HepG2 (cell line): ENCODE results near the gene MRPS18C. TPM values are rescaled to one million over a fixed set of nuclear protein-coding genes. Genes with fewer than 3 reads are reported as not detected.

Experiments used
- DR1 ChIP-seq: sonication (generic); formaldehyde crosslinking; IDR thresholded peaks from 2 replicates; pipeline ENCODE4 v1.8.0; 2021; ENCODE audit warnings: mild to moderate bottlenecking, missing genetic modification reagents, inconsistent platforms
- IKZF1 ChIP-seq: fragments of 450-650 bp; IDR thresholded peaks from 2 replicates; pipeline ENCODE4 v1.7.1; 2016
- KDM3A ChIP-seq: IDR thresholded peaks from 2 replicates; pipeline ENCODE4 v1.6.1; 2018; ENCODE audit warnings: low read depth, missing compliant biosample characterization
- MXI1 ChIP-seq: IDR thresholded peaks from 3 replicates; pipeline ENCODE4 v1.6.1; 2012; ENCODE audit warnings: low read depth, low read length, inconsistent platforms, borderline replicate concordance
- NAIF1 ChIP-seq: sonication (generic); formaldehyde crosslinking; IDR thresholded peaks from 2 replicates; pipeline ENCODE4 v1.5.0; 2020; ENCODE audit warnings: mild to moderate bottlenecking, missing genetic modification reagents, borderline replicate concordance
- NFATC3 ChIP-seq: sonication (generic); formaldehyde crosslinking; IDR thresholded peaks from 2 replicates; pipeline ENCODE4 v1.5.1; 2020; ENCODE audit warnings: mild to moderate bottlenecking, missing genetic modification reagents
- POLR2A ChIP-seq, 2 experiments: IDR thresholded peaks; 2 replicates each; pipeline ENCODE4 v1.6.1; 2011; ENCODE audit warnings: low read depth in 2 of 2, low read length in 2 of 2, mild to moderate bottlenecking in 1 of 2, moderate library complexity in 1 of 2; ENCODE audit not compliant: insufficient read depth in 1 of 2
- RARA ChIP-seq: IDR thresholded peaks from 2 replicates; pipeline ENCODE4 v1.6.1; 2016; ENCODE audit warnings: missing genetic modification reagents, missing compliant biosample characterization
- SAFB2 ChIP-seq: sonication (generic); formaldehyde crosslinking; IDR thresholded peaks from 2 replicates; pipeline ENCODE4 v1.5.1; 2020; ENCODE audit warnings: missing genetic modification reagents, low read depth, mild to moderate bottlenecking, borderline replicate concordance
- SMAD3 ChIP-seq: sonication (generic); formaldehyde crosslinking; IDR thresholded peaks from 2 replicates; pipeline ENCODE4 v1.4.0; 2020; ENCODE audit warnings: missing genetic modification reagents
- ZMYM2 ChIP-seq: sonication (generic); formaldehyde crosslinking; IDR thresholded peaks from 2 replicates; pipeline ENCODE4 v1.8.0; 2022; ENCODE audit warnings: mild to moderate bottlenecking, missing genetic modification reagents
- ZNF337 ChIP-seq: sonication (generic); formaldehyde crosslinking; IDR thresholded peaks from 2 replicates; pipeline ENCODE4 v1.5.1; 2020; ENCODE audit warnings: missing genetic modification reagents, low read depth, mild to moderate bottlenecking, borderline replicate concordance
- polyA plus RNA-seq, 8 experiments: library from polyadenylated mRNA; depleted of rRNA in 3 of 8; stranded (reverse) in 7 of 8; unstranded in 1 of 8; fragments of >200 nt; fragmentation: Illumina TruSeq in 4 of 8; extraction: Trizol in 4 of 8; gene quantifications; 2 replicates each; pipeline versions ENCODE4 v1.2.1 to v1.2.3, GENCODE V29; 2011 to 2016; ENCODE audit warnings: low read depth in 4 of 8, missing spikeins in 1 of 8, mixed read lengths in 1 of 8; ENCODE audit not compliant: insufficient read depth in 1 of 8
- total RNA-seq, 5 experiments: library from RNA; depleted of rRNA; stranded (reverse); fragments of >200 nt; fragmentation: Illumina TruSeq; extraction: Trizol; gene quantifications; 2 replicates each; pipeline ENCODE4 v1.2.3, GENCODE V29; 2016; ENCODE audit warnings: low read depth in 1 of 5
- TF ChIP-seq, protein P1 (sequence below), 2 experiments: sonication (generic) in 1 of 2; formaldehyde crosslinking in 1 of 2; IDR thresholded peaks; 2 replicates each; pipeline versions ENCODE4 v1.4.0 to v1.6.1; 2018 to 2020; ENCODE audit warnings: missing genetic modification reagents in 2 of 2, borderline replicate concordance in 1 of 2, low read depth in 1 of 2, mild to moderate bottlenecking in 1 of 2, missing biosample characterization in 1 of 2
- TF ChIP-seq, protein P2 (sequence below): sonication (generic); formaldehyde crosslinking; IDR thresholded peaks from 2 replicates; pipeline ENCODE4 v1.4.0; 2020; ENCODE audit warnings: low read depth, mild to moderate bottlenecking, missing genetic modification reagents
- TF ChIP-seq, protein P3 (sequence below), 2 experiments: fragments of 450-650 bp in 1 of 2; sonication (generic) in 1 of 2; formaldehyde crosslinking; IDR thresholded peaks; 2 replicates each; pipeline versions ENCODE4 v1.5.0 to v1.8.0; 2020 to 2022; ENCODE audit warnings: mild to moderate bottlenecking in 1 of 2, missing genetic modification reagents in 1 of 2

The MRPS18C gene
- total and polyA plus RNA-seq, 2 of the 13 experiments (the other 11 are each of a cell fraction or from before 2014, with no cell fraction given) = 45.4 to 124 TPM

DNA sequence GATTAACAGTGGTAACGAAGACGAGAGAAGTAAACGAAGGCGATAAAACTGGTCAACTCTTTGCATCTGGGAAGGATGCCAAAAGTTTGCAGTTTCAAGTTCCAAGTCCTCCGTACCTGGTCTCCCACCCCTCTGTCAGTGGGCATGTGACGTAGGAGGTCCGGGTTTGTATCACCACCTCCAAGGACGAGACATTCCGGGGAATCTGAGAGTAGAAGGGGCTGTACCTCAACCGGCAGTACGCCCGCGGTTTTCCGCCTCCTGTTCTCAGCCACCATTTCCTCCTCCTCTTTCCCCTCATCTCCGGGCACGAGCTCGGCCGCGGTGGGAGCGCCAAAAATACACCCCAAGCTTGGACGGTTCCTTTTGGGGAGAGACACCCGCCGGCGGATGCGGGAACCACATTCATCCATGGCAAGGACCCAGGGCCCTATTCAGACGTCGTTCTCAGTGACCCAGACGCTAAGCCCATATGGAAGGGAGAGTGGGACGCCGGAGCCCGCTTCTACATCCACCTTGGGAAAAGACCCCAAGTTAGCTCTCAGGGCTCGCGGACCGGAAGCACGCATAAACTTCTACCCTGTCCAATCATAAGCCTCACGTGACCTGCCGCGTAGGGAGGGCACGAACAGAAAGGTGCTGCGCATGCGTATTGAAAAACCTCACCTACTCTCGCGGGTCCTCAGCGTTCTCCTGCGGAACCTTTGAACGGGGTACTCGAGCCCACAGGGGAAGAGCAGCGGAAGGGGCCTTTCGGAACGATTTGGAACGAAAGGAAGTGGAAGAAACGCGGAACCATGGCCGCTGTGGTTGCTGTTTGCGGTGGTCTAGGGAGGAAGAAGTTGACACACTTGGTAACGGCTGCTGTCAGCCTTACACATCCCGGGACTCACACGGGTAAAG, at the start of gene MRPS18C, which contains the start of gene HELQ (continued):
- TF ChIP-seq, protein P1, sequence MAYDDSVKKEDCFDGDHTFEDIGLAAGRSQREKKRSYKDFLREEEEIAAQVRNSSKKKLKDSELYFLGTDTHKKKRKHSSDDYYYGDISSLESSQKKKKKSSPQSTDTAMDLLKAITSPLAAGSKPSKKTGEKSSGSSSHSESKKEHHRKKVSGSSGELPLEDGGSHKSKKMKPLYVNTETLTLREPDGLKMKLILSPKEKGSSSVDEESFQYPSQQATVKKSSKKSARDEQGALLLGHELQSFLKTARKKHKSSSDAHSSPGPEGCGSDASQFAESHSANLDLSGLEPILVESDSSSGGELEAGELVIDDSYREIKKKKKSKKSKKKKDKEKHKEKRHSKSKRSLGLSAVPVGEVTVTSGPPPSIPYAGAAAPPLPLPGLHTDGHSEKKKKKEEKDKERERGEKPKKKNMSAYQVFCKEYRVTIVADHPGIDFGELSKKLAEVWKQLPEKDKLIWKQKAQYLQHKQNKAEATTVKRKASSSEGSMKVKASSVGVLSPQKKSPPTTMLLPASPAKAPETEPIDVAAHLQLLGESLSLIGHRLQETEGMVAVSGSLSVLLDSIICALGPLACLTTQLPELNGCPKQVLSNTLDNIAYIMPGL (CRISPR knock-in tag; IDR thresholded peaks at IDR 0.05; ENCODE audit: borderline replicate concordance in 1 of 2, low read depth in 1 of 2) = peak; percentile 83 to 93
- no peak for TF ChIP-seq NFATC3 (CRISPR knock-in tag)
- TF ChIP-seq DR1 (CRISPR knock-in tag) = peak; percentile 91
- TF ChIP-seq RARA (CRISPR knock-in tag) = peak; percentile 37; the same call in 1 of the 2 replicates
- TF ChIP-seq, protein P2, sequence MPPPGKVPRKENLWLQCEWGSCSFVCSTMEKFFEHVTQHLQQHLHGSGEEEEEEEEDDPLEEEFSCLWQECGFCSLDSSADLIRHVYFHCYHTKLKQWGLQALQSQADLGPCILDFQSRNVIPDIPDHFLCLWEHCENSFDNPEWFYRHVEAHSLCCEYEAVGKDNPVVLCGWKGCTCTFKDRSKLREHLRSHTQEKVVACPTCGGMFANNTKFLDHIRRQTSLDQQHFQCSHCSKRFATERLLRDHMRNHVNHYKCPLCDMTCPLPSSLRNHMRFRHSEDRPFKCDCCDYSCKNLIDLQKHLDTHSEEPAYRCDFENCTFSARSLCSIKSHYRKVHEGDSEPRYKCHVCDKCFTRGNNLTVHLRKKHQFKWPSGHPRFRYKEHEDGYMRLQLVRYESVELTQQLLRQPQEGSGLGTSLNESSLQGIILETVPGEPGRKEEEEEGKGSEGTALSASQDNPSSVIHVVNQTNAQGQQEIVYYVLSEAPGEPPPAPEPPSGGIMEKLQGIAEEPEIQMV (CRISPR knock-in tag) = 0 out of 2 replicates have a peak, but pooled peaks have one; percentile 13
- no peak for TF ChIP-seq ZMYM2 (CRISPR knock-in tag)
- TF ChIP-seq, protein P3, sequence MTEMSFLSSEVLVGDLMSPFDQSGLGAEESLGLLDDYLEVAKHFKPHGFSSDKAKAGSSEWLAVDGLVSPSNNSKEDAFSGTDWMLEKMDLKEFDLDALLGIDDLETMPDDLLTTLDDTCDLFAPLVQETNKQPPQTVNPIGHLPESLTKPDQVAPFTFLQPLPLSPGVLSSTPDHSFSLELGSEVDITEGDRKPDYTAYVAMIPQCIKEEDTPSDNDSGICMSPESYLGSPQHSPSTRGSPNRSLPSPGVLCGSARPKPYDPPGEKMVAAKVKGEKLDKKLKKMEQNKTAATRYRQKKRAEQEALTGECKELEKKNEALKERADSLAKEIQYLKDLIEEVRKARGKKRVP (CRISPR knock-in tag; IDR thresholded peaks at IDR 0.05) = peak in 1 of 2 experiments; percentile 17; a peak in 1 of 4 replicates
- TF ChIP-seq SMAD3 = peak; percentile 98
- peak; percentile 83; the same call in 2 of the 3 replicates for TF ChIP-seq MXI1
- no peak for TF ChIP-seq ZNF337 (CRISPR knock-in tag)
- TF ChIP-seq NAIF1 (CRISPR knock-in tag) = peak; percentile 57; the same call in 1 of the 2 replicates
- TF ChIP-seq POLR2A (IDR thresholded peaks at IDR 0.05; ENCODE audit: insufficient read depth in 1 of 2, low read depth in 2 of 2, low read length in 2 of 2) = peak; percentile 91 to 97
- TF ChIP-seq SAFB2 (CRISPR knock-in tag) = peak; percentile 84; the same call in 1 of the 2 replicates
- TF ChIP-seq IKZF1 = no peak
- TF ChIP-seq KDM3A (CRISPR knock-in tag) = peak; percentile 82
